Trophoblast cell (in vitro differentiated cells and primary cell): Measurements from ENCODE around the gene SAMD8.

Source experiments
- DNase-seq, 2 donors: peaks; one replicate each; pipeline ENCODE4 v3.0.0-alpha.2; 2016
- H2AFZ ChIP-seq: 2 replicates; pipeline ENCODE4 v1.6.1; 2013; ENCODE audit warnings: low read length, moderate library complexity, mild to moderate bottlenecking; ENCODE audit not compliant: insufficient read depth, poor library complexity
- H2AK5ac ChIP-seq: 2 replicates; pipeline ENCODE4 v1.6.1; 2013; ENCODE audit warnings: mild to moderate bottlenecking, low read length
- H2BK120ac ChIP-seq: 2 replicates; pipeline ENCODE4 v1.6.1; 2013; ENCODE audit warnings: low read length, mild to moderate bottlenecking, moderate library complexity; ENCODE audit not compliant: insufficient read depth, poor library complexity
- H2BK12ac ChIP-seq: 2 replicates; pipeline ENCODE4 v1.6.1; 2013; ENCODE audit warnings: mild to moderate bottlenecking, low read length, moderate library complexity
- H2BK5ac ChIP-seq: 2 replicates; pipeline ENCODE4 v1.6.1; 2013; ENCODE audit warnings: low read length, low read depth, moderate library complexity, mild to moderate bottlenecking; ENCODE audit not compliant: poor library complexity
- H3K14ac ChIP-seq: 2 replicates; pipeline ENCODE4 v1.6.1; 2013; ENCODE audit warnings: mild to moderate bottlenecking, low read length
- H3K18ac ChIP-seq: 2 replicates; pipeline ENCODE4 v1.6.1; 2013; ENCODE audit warnings: mild to moderate bottlenecking, low read length
- H3K23ac ChIP-seq: 2 replicates; pipeline ENCODE4 v1.6.1; 2013; ENCODE audit warnings: low read length
- H3K27ac ChIP-seq: 2 replicates; pipeline ENCODE4 v1.5.1; 2013; ENCODE audit warnings: low read depth, mild to moderate bottlenecking, inconsistent platforms, low read length, moderate library complexity
- H3K27me3 ChIP-seq: 2 replicates; pipeline ENCODE4 v1.6.1; 2013; ENCODE audit warnings: inconsistent platforms, mild to moderate bottlenecking, low read length, moderate library complexity; ENCODE audit not compliant: insufficient read depth
- H3K36me3 ChIP-seq, 2 experiments: 1 replicate in 1 of 2; 2 replicates in 1 of 2; pipeline ENCODE4 v1.6.1; 2013; ENCODE audit warnings: low read length in 2 of 2, mild to moderate bottlenecking in 2 of 2, moderate library complexity in 1 of 2; ENCODE audit not compliant: insufficient read depth in 2 of 2, control insufficient read depth in 1 of 2
- H3K4ac ChIP-seq: 2 replicates; pipeline ENCODE4 v1.6.1; 2013; ENCODE audit warnings: low read depth, mild to moderate bottlenecking, low read length, moderate library complexity
- H3K4me1 ChIP-seq, 2 experiments: 1 replicate in 1 of 2; 2 replicates in 1 of 2; pipeline ENCODE4 v1.6.1; 2013; ENCODE audit warnings: low read length in 2 of 2, mild to moderate bottlenecking in 2 of 2, moderate library complexity in 1 of 2; ENCODE audit not compliant: insufficient read depth in 2 of 2, control insufficient read depth in 1 of 2
- H3K4me2 ChIP-seq: 2 replicates; pipeline ENCODE4 v1.6.1; 2013; ENCODE audit warnings: inconsistent platforms, mild to moderate bottlenecking, low read length, moderate library complexity
- H3K4me3 ChIP-seq: 2 replicates; pipeline ENCODE4 v1.5.1; 2013; ENCODE audit warnings: mild to moderate bottlenecking, low read depth, low read length, inconsistent platforms
- H3K79me1 ChIP-seq: one replicate; pipeline ENCODE4 v1.6.1; 2013; ENCODE audit warnings: low read length
- H3K79me2 ChIP-seq: 2 replicates; pipeline ENCODE4 v1.6.1; 2013; ENCODE audit warnings: low read length, mild to moderate bottlenecking; ENCODE audit not compliant: control insufficient read depth, insufficient read depth, poor library complexity
- H3K9ac ChIP-seq: 2 replicates; pipeline ENCODE4 v1.6.1; 2013; ENCODE audit warnings: mild to moderate bottlenecking, low read length
- H3K9me3 ChIP-seq: 2 replicates; pipeline ENCODE4 v1.6.1; 2013; ENCODE audit warnings: low read depth, mild to moderate bottlenecking, control low read depth, inconsistent platforms, low read length; ENCODE audit not compliant: insufficient read depth
- H4K12ac ChIP-seq: 2 replicates; pipeline ENCODE4 v1.6.1; 2013; ENCODE audit warnings: low read depth, mild to moderate bottlenecking, low read length, moderate library complexity
- H4K8ac ChIP-seq: 2 replicates; pipeline ENCODE4 v1.6.1; 2013; ENCODE audit warnings: low read depth, mild to moderate bottlenecking, low read length, moderate library complexity
- H4K91ac ChIP-seq: one replicate; pipeline ENCODE4 v1.6.1; 2013; ENCODE audit warnings: low read depth, mild to moderate bottlenecking, low read length, moderate library complexity
- WGBS: extraction: QIAGEN DNeasy Blood & Tissue Kit; methylation state at CpG from one replicate; pipeline ENCODE4 v1.1.7; 2013; ENCODE audit warnings: missing lambda C conversion rate; ENCODE audit not compliant: insufficient read length, insufficient coverage; ENCODE audit errors: extremely low coverage; 5-methylcytosine and 5-hydroxymethylcytosine counted together

Gene SAMD8

DNA sequence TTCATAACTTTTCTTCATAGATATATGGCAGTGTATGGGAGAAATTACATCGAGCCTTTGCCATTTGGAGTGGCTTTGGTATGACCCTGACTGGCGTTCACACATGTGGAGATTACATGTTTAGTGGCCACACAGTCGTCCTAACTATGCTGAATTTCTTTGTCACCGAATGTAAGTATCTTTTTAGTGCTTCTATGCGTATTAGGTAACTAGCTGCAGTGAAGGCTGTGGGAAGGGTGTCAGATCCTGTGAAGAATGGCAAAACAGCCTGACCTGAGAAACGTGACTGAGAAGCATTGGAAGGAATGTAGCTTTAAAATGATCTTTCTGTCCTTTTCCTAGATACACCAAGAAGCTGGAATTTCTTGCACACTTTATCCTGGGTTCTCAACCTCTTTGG, 64.6 kb downstream of the SAMD8 start:
- no peak overlapping the region for H3K27ac ChIP-seq
- no peak overlapping the region for H2BK120ac ChIP-seq
- H4K12ac ChIP-seq, result no peak overlapping the region
- WGBS, result no CpG with 5 or more reads among the region's 6 CpGs
- no peak overlapping the region for H2AK5ac ChIP-seq
- H4K8ac ChIP-seq, result no peak overlapping the region
- no peaks in the 10 kb centered on the region for H3K79me1 ChIP-seq
- no peak overlapping the region for H2AFZ ChIP-seq
- H3K4me3 ChIP-seq, result no peak overlapping the region
- H3K4me1 ChIP-seq, result no peaks in the 10 kb centered on the region
- DNase-seq, result no peak
- no peak overlapping the region for H3K9ac ChIP-seq
- peaks cover 0 to 3% of the 10 kb centered on the region in 2 experiments for H3K36me3 ChIP-seq
- no peak overlapping the region for H2BK5ac ChIP-seq
- H3K79me2 ChIP-seq, result no peaks in the 10 kb centered on the region
- H2BK12ac ChIP-seq, result no peak overlapping the region
- H4K91ac ChIP-seq, result no peak overlapping the region
- no peak overlapping the region for H3K18ac ChIP-seq
- H3K23ac ChIP-seq, result no peak overlapping the region
- H3K27me3 ChIP-seq, result no peaks in the 10 kb centered on the region
- no peak overlapping the region for H3K4me2 ChIP-seq
- H3K9me3 ChIP-seq, result no peaks in the 10 kb centered on the region
- no peak overlapping the region for H3K14ac ChIP-seq
- no peak overlapping the region for H3K4ac ChIP-seq

GRCh38 chr10:75176736-75177135, 65.3 kb downstream of the SAMD8 start:
- Histone ChIP-seq H3K4me2 (no peak overlapping the region), H3K4ac (no peak overlapping the region), H3K9me3 (no peaks in the 10 kb centered on the region), H4K91ac (no peak overlapping the region), H3K27me3 (no peaks in the 10 kb centered on the region), H3K79me1 (no peaks in the 10 kb centered on the region), H3K4me3 (no peak overlapping the region), H3K27ac (no peak overlapping the region), H2BK120ac (no peak overlapping the region), H2BK12ac (no peak overlapping the region), H3K4me1 (no peaks in the 10 kb centered on the region), H3K14ac (no peak overlapping the region), H3K79me2 (no peaks in the 10 kb centered on the region), H3K9ac (no peak overlapping the region), H4K8ac (no peak overlapping the region), H3K18ac (no peak overlapping the region), H2BK5ac (no peak overlapping the region), H2AFZ (no peak overlapping the region), H2AK5ac (no peak overlapping the region), H4K12ac (no peak overlapping the region), H3K23ac (no peak overlapping the region), H3K36me3 (peaks cover 0 to 3% of the 10 kb centered on the region in 2 experiments)
- DNase-seq, result no peak
- no CpG with 5 or more reads among the region's 1 CpG for WGBS

DNA sequence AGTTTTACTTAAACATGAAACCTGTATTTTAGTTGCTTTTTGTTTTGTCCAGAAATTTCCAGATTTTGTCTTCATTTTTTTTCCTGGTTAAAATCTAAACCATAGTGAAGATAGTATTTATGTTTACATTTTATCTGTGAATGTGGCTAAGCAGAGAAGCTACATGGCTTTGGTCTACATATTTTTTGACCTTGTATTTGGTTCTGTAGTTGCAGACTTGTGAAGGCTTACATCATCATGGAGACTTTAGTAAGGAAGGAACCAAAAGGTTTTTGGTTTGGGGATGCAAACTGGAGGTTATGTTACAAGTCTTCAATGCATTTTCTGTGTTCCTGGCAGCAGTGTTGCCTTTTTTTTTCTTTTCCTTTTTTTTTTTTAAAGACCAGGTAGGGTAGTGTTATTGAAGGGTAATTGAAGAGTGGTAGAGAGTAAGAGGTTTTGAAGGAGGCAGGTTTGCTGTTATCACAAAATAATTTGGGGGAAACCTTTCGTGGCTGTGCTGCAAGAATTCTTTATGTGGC, 68.3 kb downstream of the SAMD8 start:
- H2AFZ ChIP-seq, result no peak overlapping the region
- H4K12ac ChIP-seq, result no peak overlapping the region
- H2BK5ac ChIP-seq, result no peak overlapping the region
- WGBS, result no CpG with 5 or more reads among the region's 1 CpG
- no peak overlapping the region for H3K4ac ChIP-seq
- H3K4me1 ChIP-seq, result no peaks in the 10 kb centered on the region
- H3K9ac ChIP-seq, result no peak overlapping the region
- no peak overlapping the region for H3K4me2 ChIP-seq
- no peak overlapping the region for H2BK120ac ChIP-seq
- no peaks in the 10 kb centered on the region for H3K27me3 ChIP-seq
- no peak for DNase-seq
- no peak overlapping the region for H3K18ac ChIP-seq
- H3K79me1 ChIP-seq, result no peaks in the 10 kb centered on the region
- no peak overlapping the region for H4K91ac ChIP-seq
- no peak overlapping the region for H3K27ac ChIP-seq
- H3K4me3 ChIP-seq, result no peak overlapping the region
- H2AK5ac ChIP-seq, result no peak overlapping the region
- no peak overlapping the region for H2BK12ac ChIP-seq
- peaks cover 0 to 6% of the 10 kb centered on the region in 2 experiments for H3K36me3 ChIP-seq
- H3K79me2 ChIP-seq, result no peaks in the 10 kb centered on the region
- no peak overlapping the region for H4K8ac ChIP-seq
- no peak overlapping the region for H3K23ac ChIP-seq
- H3K9me3 ChIP-seq, result no peaks in the 10 kb centered on the region
- no peak overlapping the region for H3K14ac ChIP-seq

DNA sequence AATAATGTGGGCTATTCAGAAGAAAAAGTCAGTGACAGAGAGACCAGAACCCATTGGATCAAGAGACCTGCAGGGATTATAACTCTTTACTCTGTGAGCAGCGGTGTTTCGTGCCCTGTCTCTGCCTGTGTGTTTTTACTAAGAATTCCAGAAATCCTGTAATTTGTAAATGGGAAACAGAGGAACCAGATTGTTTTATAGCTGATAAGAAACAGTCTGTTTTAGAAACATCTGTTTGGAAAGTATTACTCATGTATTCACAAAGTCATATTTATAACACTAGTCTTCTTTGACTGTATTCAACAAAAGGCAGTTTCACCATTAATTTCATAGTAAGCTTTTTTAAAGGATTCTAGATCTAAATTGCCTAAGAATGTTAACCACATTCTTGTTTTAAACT, 69.1 kb downstream of the SAMD8 start:
- Histone ChIP-seq H3K4me2 (no peak overlapping the region), H3K27me3 (no peaks in the 10 kb centered on the region), H3K9ac (no peak overlapping the region), H3K27ac (no peak overlapping the region), H3K18ac (no peak overlapping the region), H3K4me1 (no peaks in the 10 kb centered on the region), H3K79me2 (no peaks in the 10 kb centered on the region), H3K4ac (no peak overlapping the region), H3K14ac (no peak overlapping the region), H4K91ac (no peak overlapping the region), H3K9me3 (no peaks in the 10 kb centered on the region), H4K8ac (no peak overlapping the region), H3K36me3 (peaks cover 0 to 6% of the 10 kb centered on the region in 2 experiments), H2BK120ac (no peak overlapping the region), H2BK5ac (no peak overlapping the region), H3K23ac (no peak overlapping the region), H2AFZ (no peak overlapping the region), H3K79me1 (no peaks in the 10 kb centered on the region), H3K4me3 (no peak overlapping the region), H2BK12ac (no peak overlapping the region), H2AK5ac (no peak overlapping the region), H4K12ac (no peak overlapping the region)
- no CpG with 5 or more reads among the region's 2 CpGs for WGBS
- DNase-seq, result peak in 1 of 2 donors; percentile 37
